ENCODE measurements around the gene MYL5. TPM values are rescaled to one million over a fixed set of nuclear protein-coding genes. Genes with fewer than 3 reads are reported as not detected.

Gene MYL5
- total and polyA plus RNA-seq, 2 of the 4 experiments (the other 2 are of a cell fraction), result 9.1 to 16.0 TPM

DNA sequence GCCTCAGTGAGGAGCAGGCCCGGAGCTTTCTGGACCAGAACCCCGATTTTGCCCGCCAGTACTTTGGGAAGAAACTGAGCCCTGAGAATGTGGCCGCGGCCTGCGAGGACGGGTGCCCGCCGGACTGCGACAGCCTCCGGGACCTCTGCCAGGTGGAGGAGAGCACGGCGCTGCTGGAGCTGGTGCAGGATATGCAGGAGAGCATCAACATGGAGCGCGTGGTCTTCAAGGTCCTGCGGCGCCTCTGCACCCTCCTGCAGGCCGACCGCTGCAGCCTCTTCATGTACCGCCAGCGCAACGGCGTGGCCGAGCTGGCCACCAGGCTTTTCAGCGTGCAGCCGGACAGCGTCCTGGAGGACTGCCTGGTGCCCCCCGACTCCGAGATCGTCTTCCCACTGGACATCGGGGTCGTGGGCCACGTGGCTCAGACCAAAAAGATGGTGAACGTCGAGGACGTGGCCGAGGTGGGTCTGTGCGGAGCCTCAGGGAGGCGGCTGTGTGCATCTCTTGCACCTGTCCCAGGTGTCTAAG, 48.6 kb upstream of the MYL5 start:
- no TSS peak for BruUV-seq (replicated peaks)
- Histone ChIP-seq H3K9me1 (ENCODE audit: insufficient read depth, low read length) (no peaks in the 10 kb centered on the region), H3K56ac (ENCODE audit: extremely low read depth, insufficient read depth, low read length) (no peak overlapping the region), H3K36me3 (ENCODE audit: control insufficient read depth, insufficient read depth, low read length) (no peaks in the 10 kb centered on the region), H3K14ac (replicated peaks; ENCODE audit: low read depth, low read length) (no peak overlapping the region), H3K4me2 (ENCODE audit: low read depth, low read length) (no peak overlapping the region), H3K79me1 (ENCODE audit: low read depth in 1 of 2, low read length in 2 of 2) (no peaks in the 10 kb centered on the region), H4K5ac (ENCODE audit: low read depth, low read length) (no peak overlapping the region), H3K4me3 (ENCODE audit: insufficient read depth, low read depth, low read length) (no peak overlapping the region), H3K9ac (ENCODE audit: low read depth, low read length) (no peak overlapping the region), H2BK15ac (ENCODE audit: low read depth, low read length) (no peak overlapping the region), H3K27me3 (ENCODE audit: control insufficient read depth, insufficient read depth, low read length) (no peaks in the 10 kb centered on the region), H4K91ac (ENCODE audit: insufficient read depth, low read depth, low read length) (no peak overlapping the region), H2BK5ac (ENCODE audit: low read depth, low read length, poor library complexity, severe bottlenecking) (no peak overlapping the region), H3K23ac (ENCODE audit: low read depth, low read length) (no peak overlapping the region), H4K20me1 (ENCODE audit: insufficient read depth, low read length) (no peaks in the 10 kb centered on the region), H2AK5ac (ENCODE audit: low read depth, low read length) (no peak overlapping the region), H2BK120ac (ENCODE audit: low read depth, low read length) (no peak overlapping the region), H3K27ac (ENCODE audit: insufficient read depth, low read length) (no peak overlapping the region), H2AFZ (replicated peaks; ENCODE audit: low read length, poor library complexity) (no peak overlapping the region), H3K9me3 (ENCODE audit: control insufficient read depth, insufficient read depth, low read length) (peaks cover 15% of the 10 kb centered on the region), H3K18ac (ENCODE audit: low read depth, low read length) (no peak overlapping the region), H4K8ac (ENCODE audit: low read depth in 2 of 2, low read length in 2 of 2) (no peak overlapping the region), H2BK20ac (ENCODE audit: low read depth, low read length) (no peak overlapping the region), H3K4me1 (ENCODE audit: control insufficient read depth, insufficient read depth, low read length) (no peaks in the 10 kb centered on the region), H2AK9ac (replicated peaks; ENCODE audit: low read depth, low read length, poor library complexity) (no peak overlapping the region), H3K4ac (ENCODE audit: low read depth, low read length) (no peak overlapping the region)
- TF ChIP-seq USF2 (IDR thresholded peaks at IDR 0.05; ENCODE audit: low read depth, low read length), result no peak
- no peak for TF ChIP-seq POLR2A (IDR thresholded peaks at IDR 0.05; ENCODE audit: low read depth, low read length)
- TF ChIP-seq BHLHE40 (IDR thresholded peaks at IDR 0.05; ENCODE audit: low read depth, low read length), result no peak
- TF ChIP-seq MXI1 (IDR thresholded peaks at IDR 0.05; ENCODE audit: borderline replicate concordance, low read depth, low read length), result no peak
- TF ChIP-seq FOS (IDR thresholded peaks at IDR 0.05; ENCODE audit: low read depth, low read length), result no peak
- TF ChIP-seq, protein P1, sequence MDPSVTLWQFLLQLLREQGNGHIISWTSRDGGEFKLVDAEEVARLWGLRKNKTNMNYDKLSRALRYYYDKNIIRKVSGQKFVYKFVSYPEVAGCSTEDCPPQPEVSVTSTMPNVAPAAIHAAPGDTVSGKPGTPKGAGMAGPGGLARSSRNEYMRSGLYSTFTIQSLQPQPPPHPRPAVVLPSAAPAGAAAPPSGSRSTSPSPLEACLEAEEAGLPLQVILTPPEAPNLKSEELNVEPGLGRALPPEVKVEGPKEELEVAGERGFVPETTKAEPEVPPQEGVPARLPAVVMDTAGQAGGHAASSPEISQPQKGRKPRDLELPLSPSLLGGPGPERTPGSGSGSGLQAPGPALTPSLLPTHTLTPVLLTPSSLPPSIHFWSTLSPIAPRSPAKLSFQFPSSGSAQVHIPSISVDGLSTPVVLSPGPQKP (IDR thresholded peaks at IDR 0.05; ENCODE audit: borderline replicate concordance, low read depth, low read length), result no peak
- no peak for TF ChIP-seq MAZ (IDR thresholded peaks at IDR 0.05; ENCODE audit: borderline replicate concordance, low read depth, low read length)
- TF ChIP-seq RCOR1 (IDR thresholded peaks at IDR 0.05; ENCODE audit: insufficient replicate concordance, low read length), result no peak
- TF ChIP-seq RAD21 (IDR thresholded peaks at IDR 0.05; ENCODE audit: low read length), result no peak
- no peak for TF ChIP-seq SMC3 (IDR thresholded peaks at IDR 0.05; ENCODE audit: low read depth, low read length)
- TF ChIP-seq CEBPB (IDR thresholded peaks at IDR 0.05; ENCODE audit: low read depth, low read length), result no peak
- no peak for TF ChIP-seq CHD1 (IDR thresholded peaks at IDR 0.05; ENCODE audit: low read depth, low read length)
- no peak for TF ChIP-seq RFX5 (IDR thresholded peaks at IDR 0.05; ENCODE audit: low read depth, low read length)
- dilution Hi-C loops (cut with HindIII; ENCODE audit: low sequenced_read_pairs, unreplicated experiment), result no loop called here
- DNase-seq (no peak), ATAC-seq (ENCODE audit: low read depth) (no peak)
- in situ Hi-C loops (cut with MboI; ENCODE audit: low sequenced_read_pairs), result no loop called here
- CTCF ChIA-PET, result no interaction called here
- intact Hi-C loops (cut with micrococcal nuclease), result no loop called here
- POLR2A ChIA-PET (ENCODE audit: unreplicated experiment), result no interaction called here
- WGBS, 2 experiments (ENCODE audit: extremely low coverage in 2 of 2, insufficient read length in 1 of 2), result 84% methylated on average over 25 of the region's 39 CpGs; no CpG with 5 or more reads in 1 of the 2 experiments

Measured in IMR-90 (cell line).